ENCODE results near the gene ADK.
"Not testable (repeated sequence)": the region's sequence is repeated elsewhere in the genome, so short reads cannot be mapped to it uniquely, and the experiment has no call there.

Gene ADK

DNA sequence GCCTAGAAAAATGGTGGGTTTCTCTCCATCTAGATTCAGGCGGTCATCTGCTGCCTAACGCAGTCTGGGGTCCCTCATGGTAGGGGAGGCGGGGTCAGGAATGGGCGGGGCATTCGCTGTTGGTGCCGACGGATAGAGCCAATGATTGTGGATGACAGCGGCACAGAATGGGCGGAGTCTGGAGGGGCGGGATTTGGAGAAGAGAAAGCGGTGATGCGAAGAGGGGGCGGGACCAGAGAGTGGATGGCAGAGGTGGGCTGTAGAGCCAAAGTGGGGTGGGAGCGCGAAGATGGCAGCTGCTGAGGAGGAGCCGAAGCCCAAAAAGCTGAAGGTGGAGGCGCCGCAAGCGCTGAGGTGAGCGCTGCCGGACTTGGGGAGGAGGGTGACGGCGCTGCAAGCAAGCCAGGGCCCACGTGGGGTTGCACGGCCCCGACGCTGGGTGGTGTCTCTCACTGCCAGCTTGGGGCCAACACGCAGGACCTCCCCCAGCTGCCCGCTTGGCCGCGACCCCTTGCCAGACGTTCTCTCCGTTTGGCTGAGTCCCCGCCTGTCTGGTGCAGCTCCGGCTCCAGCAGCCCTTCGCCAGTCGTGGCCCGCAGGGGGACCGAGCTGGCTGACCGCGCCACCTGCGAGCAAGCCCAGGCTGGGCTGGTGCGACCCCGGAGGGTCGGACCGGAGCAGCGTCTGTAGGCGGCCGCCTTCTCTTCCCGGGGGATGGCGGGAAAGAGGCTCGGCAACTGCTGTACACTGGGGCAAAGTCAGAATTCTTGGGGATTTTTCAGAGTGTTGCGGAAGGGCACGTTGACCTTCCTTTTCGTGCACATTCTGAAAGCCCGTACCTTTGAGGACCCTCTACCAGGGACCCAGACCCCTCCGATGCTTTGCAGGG is at the start of gene ADK:
ADK (plus strand) TSS at position 232 of the 889 bp plus-strand sequence; CDS start at position 290, 58 bp downstream.
- DNase-seq: peak; percentile 100

DNA sequence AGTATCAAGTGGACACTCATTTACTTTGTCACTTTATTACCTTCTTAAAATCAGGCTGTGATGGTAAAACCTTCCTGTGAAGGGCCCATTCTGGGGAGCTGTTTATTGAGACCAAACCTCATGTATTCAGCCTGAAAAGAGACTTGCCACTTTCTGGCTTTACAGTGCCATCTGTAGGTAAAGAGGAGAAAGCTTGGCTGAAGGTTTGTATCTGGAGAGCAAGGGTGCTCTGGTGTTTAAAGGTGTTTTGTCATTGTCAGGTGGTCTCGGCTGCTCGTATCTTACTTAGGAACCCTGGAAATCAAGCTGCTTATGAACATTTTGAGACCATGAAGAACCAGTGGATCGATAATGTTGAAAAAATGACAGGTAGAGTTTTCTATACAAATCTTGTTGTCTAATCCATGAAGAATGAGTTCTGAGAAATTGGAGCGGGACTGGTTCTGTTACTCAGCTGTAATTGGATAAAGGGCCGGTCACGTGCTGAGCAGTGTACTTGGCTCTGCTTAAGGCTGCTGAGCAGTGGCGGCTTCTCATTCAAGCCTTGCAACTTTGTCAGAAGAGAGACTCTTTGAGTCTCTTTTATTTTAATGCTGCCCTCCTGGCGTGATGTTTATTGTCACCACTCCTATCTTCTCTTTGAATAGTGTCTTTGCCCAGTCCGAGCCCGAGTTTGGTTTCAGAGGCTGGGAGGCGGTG is 47.3 kb upstream of the ADK start:
- no peak for DNase-seq

DNA sequence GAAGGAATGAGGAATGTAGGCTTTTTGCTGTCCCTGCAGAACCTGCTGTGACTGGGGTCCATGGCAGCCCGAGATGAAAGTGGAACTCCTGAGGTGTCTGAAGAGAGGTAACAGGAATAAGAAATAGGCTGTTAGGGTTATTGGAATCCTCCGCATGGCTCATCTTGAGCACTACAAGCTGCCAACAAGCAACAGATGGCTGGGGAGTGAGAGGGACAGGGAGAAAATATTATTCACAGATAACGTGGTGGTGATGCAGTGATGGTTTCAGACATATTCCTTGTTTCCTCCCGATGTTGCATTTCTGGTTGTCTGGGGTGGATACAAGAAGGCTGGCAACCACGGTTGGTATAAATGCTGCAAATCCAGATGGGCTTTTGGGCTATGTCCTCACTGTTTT is 46.5 kb upstream of the ADK start:
- no peak for DNase-seq

DNA sequence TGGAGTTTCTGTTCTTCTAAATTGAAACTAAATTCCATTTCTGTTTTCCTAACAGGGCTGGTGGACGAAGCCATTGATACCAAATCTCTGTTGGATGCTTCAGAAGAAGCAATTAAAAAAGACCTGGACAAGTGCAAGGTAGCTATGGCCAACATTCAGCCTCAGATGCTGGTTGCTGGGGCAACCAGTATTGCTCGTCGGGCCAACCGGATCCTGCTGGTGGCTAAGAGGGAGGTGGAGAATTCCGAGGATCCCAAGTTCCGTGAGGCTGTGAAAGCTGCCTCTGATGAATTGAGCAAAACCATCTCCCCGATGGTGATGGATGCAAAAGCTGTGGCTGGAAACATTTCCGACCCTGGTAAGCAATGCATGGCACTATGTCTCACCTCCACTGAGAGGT is 46.0 kb upstream of the ADK start:
- DNase-seq: no peak

DNA sequence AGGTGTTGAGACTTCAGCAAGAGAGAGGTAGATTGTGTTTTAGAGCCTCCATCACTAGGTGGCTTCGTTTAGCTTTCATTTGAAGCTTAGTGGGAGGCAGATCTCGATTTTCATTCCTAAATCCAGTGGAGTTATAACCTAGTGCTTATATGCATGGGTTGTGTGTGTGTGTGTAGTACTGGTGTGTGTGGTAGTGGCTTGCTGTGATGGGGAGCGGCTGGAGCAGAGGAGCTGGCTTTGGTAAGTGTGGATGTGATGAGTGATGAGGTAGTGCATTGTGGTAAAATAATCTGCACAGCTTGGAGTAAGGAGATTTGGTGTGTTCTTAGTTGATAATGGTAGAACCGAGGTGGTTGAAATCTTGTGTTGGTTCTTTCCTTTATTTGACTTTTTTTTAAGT is 43.6 kb upstream of the ADK start:
- DNase-seq: no peak

DNA sequence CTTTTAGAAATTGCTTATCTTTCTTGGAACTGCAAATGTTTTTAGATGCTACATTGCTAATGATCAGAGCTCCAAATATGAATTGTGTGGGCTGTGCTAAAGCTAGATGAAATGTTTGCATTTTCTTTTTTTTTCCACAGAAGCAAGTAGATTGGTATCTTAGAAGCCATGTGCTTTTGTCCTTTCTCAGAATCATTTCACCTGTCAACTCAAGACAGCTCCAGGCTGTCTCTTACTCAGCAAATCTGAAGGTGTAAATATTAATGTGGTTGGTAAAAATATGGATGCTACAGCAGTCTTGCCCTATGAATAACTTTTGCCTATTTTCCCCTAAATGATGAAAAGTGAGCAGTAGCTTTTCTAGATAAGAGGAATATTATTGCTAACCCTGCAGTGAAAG is 41.6 kb upstream of the ADK start:
- no peak for DNase-seq

DNA sequence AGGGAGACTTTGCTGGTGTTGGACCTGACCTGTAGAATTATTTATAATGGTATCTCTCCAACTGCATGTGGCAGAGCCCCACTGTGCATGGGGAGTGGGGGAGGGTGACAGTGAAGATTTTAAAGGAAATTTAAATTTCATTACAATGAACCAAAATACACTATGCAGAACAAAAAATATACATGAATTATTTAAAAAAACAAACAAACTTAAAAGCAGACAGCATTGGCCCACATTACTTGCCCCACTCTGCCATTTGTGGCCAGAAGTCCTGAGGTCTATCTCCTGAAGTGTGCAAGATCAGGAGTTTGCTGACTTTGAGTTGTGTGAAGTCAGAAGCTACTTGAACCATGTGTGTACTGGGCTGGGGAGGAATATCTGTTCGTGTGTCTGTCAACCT is 40.9 kb upstream of the ADK start:
- no peak for DNase-seq

DNA sequence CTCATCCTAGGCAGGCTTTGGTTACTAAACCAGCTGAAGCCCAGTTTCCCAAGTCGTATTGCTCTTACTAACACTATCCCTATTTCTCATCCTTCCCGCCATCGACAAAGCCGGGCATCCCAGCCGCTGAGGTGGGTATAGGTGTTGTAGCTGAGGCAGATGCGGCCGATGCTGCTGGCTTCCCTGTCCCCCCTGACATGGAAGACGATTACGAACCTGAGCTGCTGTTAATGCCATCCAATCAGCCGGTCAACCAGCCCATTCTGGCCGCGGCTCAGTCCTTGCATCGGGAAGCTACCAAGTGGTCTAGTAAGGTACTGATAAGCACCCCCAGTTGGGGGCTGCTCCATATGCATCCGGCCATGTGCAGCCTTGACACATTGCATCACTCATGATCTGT is 39.2 kb upstream of the ADK start:
- DNase-seq: no peak

DNA sequence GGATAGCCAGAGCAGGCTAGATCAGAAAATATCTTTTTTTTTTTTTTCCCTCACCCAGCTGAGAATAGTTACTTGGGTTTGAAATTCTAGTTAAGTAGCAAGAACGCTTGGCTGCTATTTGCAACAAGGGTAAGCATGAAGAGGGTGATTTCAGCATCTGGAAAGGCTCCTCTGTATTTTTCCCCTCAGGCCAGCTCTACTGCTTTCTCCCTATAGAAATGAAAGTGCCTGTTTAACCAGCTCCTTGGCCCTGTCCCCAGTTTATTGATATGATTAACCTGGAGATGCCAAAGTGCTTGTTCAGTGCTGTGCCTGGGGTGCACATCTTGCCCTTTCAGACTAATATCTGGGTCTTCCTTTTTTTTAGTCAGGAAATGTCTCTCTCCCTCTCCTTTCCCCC is 37.5 kb upstream of the ADK start:
- DNase-seq: no peak

DNA sequence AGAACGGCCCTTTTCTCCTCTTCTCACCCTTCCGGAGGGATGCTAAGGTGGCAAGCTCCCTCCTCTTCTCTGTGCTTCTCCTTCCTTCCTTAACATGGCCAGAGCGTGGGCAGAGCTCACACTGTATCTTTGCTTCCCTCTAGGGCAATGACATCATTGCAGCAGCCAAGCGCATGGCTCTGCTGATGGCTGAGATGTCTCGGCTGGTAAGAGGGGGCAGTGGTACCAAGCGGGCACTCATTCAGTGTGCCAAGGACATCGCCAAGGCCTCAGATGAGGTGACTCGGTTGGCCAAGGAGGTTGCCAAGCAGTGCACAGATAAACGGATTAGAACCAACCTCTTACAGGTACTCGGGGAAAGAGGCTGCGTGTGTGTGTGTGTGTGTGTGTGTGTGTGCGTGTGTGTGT is 37.0 kb upstream of the ADK start:
- no peak for DNase-seq

DNA sequence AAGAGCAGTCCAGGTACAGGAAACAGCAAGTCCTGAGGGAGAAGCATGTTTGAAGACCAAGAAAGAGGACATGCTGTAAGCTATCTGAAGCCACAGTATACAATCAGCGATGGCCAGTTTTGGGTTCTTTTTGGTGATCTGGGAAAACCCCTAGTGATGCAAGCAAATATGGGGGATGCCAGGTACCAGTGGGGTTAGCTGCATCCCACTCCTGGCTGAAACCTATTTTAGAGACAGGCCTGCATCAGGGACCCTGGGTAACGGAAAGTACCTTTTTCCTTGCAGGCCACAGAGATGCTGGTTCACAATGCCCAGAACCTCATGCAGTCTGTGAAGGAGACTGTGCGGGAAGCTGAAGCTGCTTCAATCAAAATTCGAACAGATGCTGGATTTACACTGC is 33.3 kb upstream of the ADK start:
- no peak for DNase-seq

DNA sequence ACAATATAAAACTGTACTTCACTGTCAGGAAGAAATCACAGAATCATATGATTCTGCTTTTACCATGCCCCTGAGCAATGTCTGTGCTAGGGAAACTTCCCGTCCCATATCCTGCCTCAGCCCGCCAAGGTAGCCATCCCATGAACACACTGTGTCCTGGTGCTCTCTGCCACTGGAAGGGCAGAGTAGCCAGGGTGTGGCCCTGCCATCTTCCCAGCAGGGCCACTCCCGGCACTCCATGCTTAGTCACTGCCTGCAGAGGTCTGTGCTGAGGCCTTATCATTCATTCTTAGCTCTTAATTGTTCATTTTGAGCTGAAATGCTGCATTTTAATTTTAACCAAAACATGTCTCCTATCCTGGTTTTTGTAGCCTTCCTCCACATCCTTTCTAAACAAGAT is 32.2 kb upstream of the ADK start:
- DNase-seq: no peak

DNA sequence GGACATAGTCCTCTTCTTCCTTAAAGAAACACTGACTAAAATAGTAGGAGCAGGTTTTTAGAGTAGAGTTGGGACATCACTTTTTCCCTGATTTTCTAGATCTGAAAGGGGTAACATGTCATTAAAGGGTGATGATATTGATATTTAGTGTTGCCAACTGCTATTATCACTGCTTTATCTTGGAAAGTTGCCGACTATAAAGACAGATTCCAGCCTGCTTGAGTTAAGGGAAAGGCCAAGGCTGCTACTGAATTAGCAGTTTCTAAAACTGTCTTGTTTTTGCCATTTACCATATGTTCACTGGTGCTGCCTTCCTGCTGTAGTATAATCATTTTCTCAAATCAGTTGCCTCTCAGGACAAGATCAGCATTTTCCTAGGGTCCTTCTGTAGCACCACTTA is 30.1 kb upstream of the ADK start:
- DNase-seq: no peak

DNA sequence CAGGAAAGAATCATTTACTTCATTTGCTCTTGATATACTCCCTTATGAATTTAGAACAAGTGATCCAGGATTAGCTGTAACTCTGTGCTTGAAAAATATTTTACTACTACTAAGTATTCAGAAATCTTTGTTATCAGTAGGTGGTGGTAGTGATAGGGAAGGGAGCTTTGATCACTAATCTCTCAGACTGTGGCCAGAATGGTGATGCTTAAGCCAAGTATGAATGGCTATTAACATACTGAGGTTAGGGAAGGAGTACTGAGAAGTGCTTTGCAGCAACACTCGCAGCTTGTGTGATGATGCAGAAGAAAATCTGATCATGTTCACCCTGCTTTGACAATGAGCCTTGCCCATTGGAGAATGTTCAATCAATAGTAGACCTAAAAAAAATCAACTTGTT is 29.7 kb upstream of the ADK start:
- DNase-seq: no peak

DNA sequence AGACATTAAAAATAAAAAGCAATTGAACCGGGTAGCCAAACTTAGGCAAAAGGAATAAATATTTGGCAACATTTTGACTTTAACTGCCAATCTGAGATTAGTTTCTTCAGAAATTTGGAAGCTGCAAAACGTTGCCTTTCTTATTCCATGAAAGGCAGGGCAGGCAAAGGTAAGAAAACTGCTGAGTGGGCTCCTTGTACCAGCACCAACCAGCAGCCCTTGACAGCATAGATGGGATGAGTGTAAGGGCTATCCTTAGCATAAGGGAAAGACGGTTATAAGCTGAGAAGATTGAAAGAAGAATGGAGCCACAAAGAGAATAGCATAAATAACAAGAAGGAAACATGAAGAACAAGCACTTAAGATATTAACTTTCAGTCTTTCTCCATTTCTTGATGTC is 29.0 kb upstream of the ADK start:
- no peak for DNase-seq

DNA sequence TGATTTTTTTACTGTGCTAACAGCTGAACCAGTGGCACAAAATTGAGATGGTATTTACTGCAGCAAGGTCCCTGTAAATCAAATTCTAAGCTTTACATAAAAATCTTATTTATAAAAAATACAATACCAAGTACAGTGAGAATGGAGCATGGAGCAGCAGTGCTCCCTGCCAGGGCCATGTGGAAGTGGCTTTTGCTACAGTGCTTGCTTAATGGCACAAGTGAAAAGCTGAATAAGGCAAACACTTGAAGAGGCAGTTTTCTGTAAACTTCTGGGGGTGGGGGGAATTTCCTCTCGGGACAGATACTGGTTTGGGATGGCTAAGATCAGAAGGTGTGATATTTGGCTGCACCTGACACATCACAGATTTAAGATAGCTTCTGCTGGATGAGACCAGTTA is 27.9 kb upstream of the ADK start:
- no peak for DNase-seq

DNA sequence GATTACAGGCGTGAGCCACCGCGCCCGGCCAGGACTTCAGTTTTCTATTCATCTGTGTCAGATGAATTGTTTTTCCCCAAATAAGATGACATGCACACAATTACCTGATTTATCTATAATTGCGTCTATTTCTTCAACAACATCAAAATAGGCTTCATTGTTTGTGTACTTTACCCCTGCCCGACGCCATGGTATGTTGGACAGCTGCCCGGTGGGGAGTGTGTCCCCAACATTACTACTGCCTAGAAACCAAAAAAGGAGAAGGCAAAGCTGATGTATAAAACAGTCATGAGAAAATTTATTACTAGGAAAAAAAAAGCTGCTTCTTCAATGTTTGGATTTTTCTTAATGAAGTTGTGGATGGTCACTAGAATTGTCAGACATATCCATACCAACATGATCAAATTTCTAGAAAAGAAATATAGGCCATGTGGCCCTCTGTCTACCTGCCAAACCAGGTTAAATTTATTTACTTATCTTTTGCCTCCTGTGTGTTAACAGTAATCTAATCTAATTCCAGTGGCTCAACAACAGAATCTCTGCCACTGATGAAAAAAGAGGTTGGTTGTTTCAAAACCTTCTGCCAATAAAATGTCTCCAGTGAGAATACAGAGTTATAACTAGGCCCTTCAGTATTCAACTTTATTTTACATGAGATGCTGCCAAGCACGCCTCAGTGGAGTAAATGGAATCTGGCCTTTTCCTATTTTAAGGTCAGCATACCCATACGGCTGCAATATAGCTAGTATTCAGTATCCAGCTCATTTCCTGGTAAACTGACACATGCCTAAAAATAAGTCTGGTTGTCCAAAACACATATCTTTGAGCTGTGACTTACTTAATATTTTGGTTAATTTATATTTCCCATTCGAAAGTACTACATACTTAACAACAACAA is 16.8 kb upstream of the ADK start:
- no peak for DNase-seq

DNA sequence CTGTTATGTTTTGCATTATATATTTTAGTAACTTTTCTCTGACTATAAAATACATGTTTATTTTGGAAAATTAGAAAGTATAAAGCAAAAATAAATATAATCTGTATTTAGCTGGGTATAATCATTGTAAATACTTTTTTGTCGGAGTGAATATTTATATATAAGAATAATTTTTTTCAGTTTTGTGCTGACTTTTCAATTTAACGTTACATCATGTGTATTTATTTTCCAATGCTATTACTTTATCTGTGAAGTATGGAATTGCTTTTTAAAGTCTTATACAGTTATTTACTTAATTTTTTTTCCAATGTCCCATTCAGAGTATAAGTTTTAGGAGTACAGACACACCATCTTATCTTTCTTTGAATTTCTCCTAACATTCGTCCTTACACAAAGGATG is 15.6 kb upstream of the ADK start:
- no peak for DNase-seq

DNA sequence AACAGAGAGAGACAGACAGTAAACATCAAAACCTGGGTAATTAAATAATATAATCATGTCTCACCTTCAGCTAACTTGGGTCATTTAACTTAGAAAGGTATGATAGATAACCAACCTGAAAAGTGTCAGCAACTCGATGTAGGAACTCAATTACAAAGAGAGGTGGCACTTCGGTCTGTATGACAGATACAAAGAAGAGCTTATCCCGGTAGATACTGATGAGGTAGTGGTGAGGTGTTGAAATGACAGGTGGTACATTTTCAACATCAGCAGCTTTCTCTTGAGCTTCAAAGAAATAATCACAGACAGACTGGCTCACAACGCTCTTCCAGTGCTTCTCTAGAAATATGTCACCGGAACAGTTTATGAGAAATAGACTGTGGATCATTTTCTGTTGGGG is 13.0 kb upstream of the ADK start:
- no peak for DNase-seq

DNA sequence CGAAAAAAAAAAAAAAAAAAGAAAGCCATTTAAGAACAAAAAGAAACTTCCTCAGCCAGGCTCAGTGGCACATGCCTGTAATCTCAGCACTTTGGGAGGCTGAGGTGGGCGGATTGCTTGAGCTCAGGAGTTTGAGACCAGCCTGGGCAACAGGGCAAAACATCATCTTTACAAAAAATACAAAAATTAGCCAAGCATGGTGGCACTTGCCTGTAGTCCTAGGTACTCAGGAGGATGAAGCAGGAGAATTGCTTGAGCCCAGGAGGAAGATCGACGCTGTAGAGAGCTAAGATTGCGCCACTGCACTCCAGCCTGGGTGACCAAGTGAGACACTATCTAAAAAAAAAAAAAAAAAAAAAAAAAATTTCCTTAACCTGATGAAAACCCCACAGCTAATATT is 12.4 kb upstream of the ADK start:
- DNase-seq: not testable (repeated sequence)

DNA sequence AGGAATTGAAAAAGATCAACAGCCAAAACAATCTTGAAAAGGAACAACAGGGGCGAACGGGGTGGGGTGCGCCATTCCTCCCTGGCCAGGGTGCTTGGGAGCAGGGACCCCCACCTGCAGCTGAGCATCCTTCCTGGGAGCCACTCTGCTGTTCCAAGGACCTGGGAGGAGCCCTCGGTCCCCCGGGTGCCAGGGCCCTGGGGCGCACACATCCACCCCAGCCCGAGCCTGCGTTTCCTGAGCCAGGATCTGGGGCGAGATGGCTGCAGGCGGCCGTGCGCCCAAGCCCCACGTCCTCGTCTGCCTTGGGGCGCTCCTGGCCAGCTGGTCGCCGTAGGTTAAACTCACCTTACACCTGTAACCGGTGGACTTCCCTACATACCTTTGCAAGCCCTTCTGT is 11.0 kb upstream of the ADK start:
- no peak for DNase-seq

DNA sequence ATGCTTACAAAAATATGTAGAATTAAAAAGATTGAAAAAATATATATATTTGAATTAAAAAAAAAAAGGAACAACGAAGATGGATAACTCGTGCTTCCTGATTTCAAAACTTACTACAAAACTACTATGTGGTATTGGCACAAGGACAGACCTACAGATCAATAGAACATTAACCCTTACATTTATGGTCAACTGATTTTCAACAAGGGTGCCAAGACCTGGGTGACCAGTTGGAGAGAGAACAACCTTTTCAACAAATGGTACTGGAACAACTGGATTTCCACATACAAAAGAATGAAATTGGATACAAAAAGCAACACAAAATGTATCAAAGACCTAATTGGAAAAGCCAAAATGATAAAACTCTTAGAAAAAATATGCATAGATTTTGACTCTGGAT is 10.5 kb upstream of the ADK start:
- DNase-seq: no peak

DNA sequence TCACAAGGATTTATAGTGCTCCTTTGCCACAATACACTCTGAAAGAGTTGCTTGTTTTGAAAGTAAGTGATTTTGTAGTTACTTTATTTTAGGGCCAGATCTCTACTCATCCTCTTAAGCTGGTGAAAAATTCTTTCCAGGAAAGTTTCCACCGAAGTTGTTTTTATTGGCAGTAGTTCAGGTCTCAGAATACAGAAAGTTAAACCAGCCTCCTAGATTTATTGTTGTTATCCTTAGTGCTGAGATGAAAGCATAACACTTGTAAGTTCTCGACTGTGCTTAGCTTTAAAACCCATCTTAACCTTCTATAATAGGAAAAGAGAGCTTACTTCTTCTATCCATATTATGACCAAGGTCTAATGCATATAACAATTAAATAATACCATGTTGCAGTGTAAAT is 5.9 kb upstream of the ADK start:
- DNase-seq: no peak

DNA sequence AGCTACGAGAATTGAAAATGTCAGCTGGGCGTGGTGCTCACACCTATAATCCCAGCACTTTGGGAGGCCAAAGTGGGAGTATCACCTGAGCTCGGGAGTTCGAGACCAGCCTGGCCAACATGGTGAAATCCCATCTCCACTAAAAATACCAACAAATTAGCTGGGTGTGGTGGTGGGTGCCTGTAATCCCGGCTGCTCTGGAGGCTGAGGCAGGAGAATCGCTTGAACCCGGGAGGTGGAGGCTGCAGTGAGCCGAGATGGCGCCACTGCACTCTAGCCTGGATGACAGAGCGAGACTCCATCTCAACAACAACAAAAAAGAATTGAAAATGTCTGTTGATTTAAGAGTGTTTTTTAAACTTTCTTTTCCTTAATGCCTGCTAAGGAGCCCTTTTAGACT is 4.0 kb upstream of the ADK start:
- not testable (repeated sequence) for DNase-seq
